Measurements from ENCODE around the gene RHBG. TPM values are rescaled to one million over a fixed set of nuclear protein-coding genes. Genes with fewer than 3 reads are reported as not detected.

Gene RHBG
- total RNA-seq, 1 donor from 2014 or later = not detected

GRCh38 chr1:156391701-156392100 lies 22.7 kb downstream of the RHBG start:
- Mint-ChIP-seq H3K27me3 (ENCODE audit: low read depth) (peaks cover 37% of the 10 kb centered on the region), H3K4me3 (ENCODE audit: low read depth) (no peak overlapping the region), H3K36me3 (ENCODE audit: low read depth) (no peaks in the 10 kb centered on the region), H3K27ac (no peak overlapping the region), H3K9me3 (no peaks in the 10 kb centered on the region), H3K4me1 (ENCODE audit: low read depth) (no peaks in the 10 kb centered on the region)
- intact Hi-C loops (cut with micrococcal nuclease) = no loop called here
- DNase-seq (ENCODE audit: low spot score) = no peak

GRCh38 chr1:156392452-156392853 lies 23.4 kb downstream of the RHBG start:
- Mint-ChIP-seq H3K27me3 (ENCODE audit: low read depth) (peaks cover 30% of the 10 kb centered on the region), H3K27ac (no peak overlapping the region), H3K36me3 (ENCODE audit: low read depth) (no peaks in the 10 kb centered on the region), H3K4me3 (ENCODE audit: low read depth) (no peak overlapping the region), H3K4me1 (ENCODE audit: low read depth) (no peaks in the 10 kb centered on the region), H3K9me3 (no peaks in the 10 kb centered on the region)
- DNase-seq (ENCODE audit: low spot score) = no peak
- intact Hi-C loops (cut with micrococcal nuclease) = no loop called here

DNA sequence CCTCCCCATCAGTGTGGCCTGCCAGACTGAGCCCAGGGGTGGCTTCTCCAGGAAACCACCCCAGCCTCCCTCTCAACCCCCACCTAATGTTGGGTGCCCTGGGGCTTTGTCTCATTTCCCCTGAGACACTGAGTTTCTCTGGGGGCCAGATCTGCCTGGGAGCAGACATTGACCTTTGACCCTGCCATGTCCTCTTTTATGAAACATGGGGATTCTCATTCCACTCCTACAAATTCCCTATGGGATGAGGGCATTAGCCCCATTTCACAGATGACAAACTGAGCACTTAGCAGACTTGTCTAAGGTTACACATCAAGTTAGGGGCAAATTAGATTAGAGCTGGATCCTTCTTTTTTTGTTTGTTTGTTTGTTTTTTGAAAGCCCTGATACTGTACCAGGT lies 24.1 kb downstream of the RHBG start:
- peaks cover 25% of the 10 kb centered on the region for H3K27me3 Mint-ChIP-seq (ENCODE audit: low read depth)
- H3K4me3 Mint-ChIP-seq (ENCODE audit: low read depth) = no peak overlapping the region
- no peaks in the 10 kb centered on the region for H3K4me1 Mint-ChIP-seq (ENCODE audit: low read depth)
- DNase-seq (ENCODE audit: low spot score) = no peak
- no peaks in the 10 kb centered on the region for H3K36me3 Mint-ChIP-seq (ENCODE audit: low read depth)
- no peak overlapping the region for H3K27ac Mint-ChIP-seq
- intact Hi-C loops (cut with micrococcal nuclease) = no loop called here
- H3K9me3 Mint-ChIP-seq = no peaks in the 10 kb centered on the region

DNA sequence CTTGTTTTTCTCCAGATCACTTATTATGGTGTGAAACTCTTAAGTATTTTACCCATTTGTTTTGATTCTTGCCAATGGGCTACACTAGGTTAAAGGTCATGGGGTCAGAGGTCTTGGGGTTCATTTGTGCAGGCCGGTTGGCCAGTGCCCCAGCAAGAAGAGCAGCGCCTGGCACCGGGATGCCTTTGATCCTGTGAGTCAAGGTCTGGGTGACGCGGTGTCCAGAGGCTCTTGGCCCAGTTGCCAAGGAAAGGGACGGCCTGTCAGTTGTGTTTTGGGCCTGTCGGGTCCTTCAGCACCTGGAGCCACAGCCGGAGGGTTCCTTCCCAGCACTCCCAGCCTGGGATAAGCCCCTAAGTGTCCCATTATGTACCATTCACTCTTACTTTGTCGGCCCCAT lies 25.1 kb downstream of the RHBG start:
- Mint-ChIP-seq H3K4me1 (ENCODE audit: low read depth) (no peaks in the 10 kb centered on the region), H3K27me3 (ENCODE audit: low read depth) (peaks cover 20% of the 10 kb centered on the region), H3K9me3 (no peaks in the 10 kb centered on the region), H3K27ac (no peak overlapping the region), H3K4me3 (ENCODE audit: low read depth) (no peak overlapping the region), H3K36me3 (ENCODE audit: low read depth) (no peaks in the 10 kb centered on the region)
- intact Hi-C loops (cut with micrococcal nuclease) = no loop called here
- no peak for DNase-seq (ENCODE audit: low spot score)

- intact Hi-C loops (cut with micrococcal nuclease) = no loop called here
- Mint-ChIP-seq H3K36me3 (ENCODE audit: low read depth) (no peaks in the 10 kb centered on the region), H3K27me3 (ENCODE audit: low read depth) (peaks cover 16% of the 10 kb centered on the region), H3K9me3 (no peaks in the 10 kb centered on the region), H3K27ac (no peak overlapping the region), H3K4me3 (ENCODE audit: low read depth) (no peak overlapping the region), H3K4me1 (ENCODE audit: low read depth) (no peaks in the 10 kb centered on the region)
- DNase-seq (ENCODE audit: low spot score) = no peak
Measured at GRCh38 chr1:156394835-156395461, 25.9 kb downstream of the RHBG start.

- H3K9me3 Mint-ChIP-seq = no peaks in the 10 kb centered on the region
- no peak overlapping the region for H3K27ac Mint-ChIP-seq
- intact Hi-C loops (cut with micrococcal nuclease) = no loop called here
- no peak for DNase-seq (ENCODE audit: low spot score)
- no peaks in the 10 kb centered on the region for H3K36me3 Mint-ChIP-seq (ENCODE audit: low read depth)
- no peak overlapping the region for H3K4me3 Mint-ChIP-seq (ENCODE audit: low read depth)
- H3K4me1 Mint-ChIP-seq (ENCODE audit: low read depth) = no peaks in the 10 kb centered on the region
- H3K27me3 Mint-ChIP-seq (ENCODE audit: low read depth) = peaks cover 18% of the 10 kb centered on the region
Measured at GRCh38 chr1:156399355-156400125, 30.5 kb downstream of the RHBG start.

- intact Hi-C loops (cut with micrococcal nuclease) = no loop called here
- Mint-ChIP-seq H3K36me3 (ENCODE audit: low read depth) (no peaks in the 10 kb centered on the region), H3K27ac (no peak overlapping the region), H3K4me3 (ENCODE audit: low read depth) (no peak overlapping the region), H3K4me1 (ENCODE audit: low read depth) (no peaks in the 10 kb centered on the region), H3K9me3 (no peaks in the 10 kb centered on the region), H3K27me3 (ENCODE audit: low read depth) (peaks cover 14% of the 10 kb centered on the region)
- no peak for DNase-seq (ENCODE audit: low spot score)
Measured at GRCh38 chr1:156400191-156400935, 31.4 kb downstream of the RHBG start.

- no peaks in the 10 kb centered on the region for H3K36me3 Mint-ChIP-seq (ENCODE audit: low read depth)
Measured at GRCh38 chr1:156401041-156401574, 32.1 kb downstream of the RHBG start.

DNA sequence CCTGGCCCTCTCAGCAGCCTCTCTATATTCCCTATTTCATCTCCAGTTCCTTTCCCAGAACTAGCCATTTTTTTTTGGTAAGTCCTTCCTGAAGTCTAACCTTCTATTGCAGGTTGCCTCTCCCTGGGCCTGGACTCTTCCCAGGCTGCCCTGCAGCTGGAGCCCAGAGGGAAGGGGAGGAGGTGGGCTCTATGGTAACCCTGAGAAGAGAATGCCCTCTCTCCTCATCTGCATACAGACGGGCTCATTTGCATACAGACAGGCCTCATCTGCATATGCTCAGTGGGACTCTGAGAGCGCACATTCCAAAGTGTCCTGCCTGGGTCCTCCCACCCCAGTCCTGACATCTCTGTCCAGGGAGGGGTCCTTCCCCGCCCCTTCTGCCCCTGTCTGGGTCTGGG lies 32.7 kb downstream of the RHBG start:
- Mint-ChIP-seq H3K4me1 (ENCODE audit: low read depth) (no peaks in the 10 kb centered on the region), H3K9me3 (no peaks in the 10 kb centered on the region), H3K36me3 (ENCODE audit: low read depth) (no peaks in the 10 kb centered on the region), H3K27me3 (ENCODE audit: low read depth) (peaks cover 22% of the 10 kb centered on the region), H3K27ac (no peak overlapping the region), H3K4me3 (ENCODE audit: low read depth) (no peak overlapping the region)
- DNase-seq (ENCODE audit: low spot score) = no peak
- intact Hi-C loops (cut with micrococcal nuclease) = no loop called here

More at GRCh38 chr1:156401041-156401574, 32.1 kb downstream of the RHBG start:
- Mint-ChIP-seq H3K4me3 (ENCODE audit: low read depth) (no peak overlapping the region), H3K9me3 (no peaks in the 10 kb centered on the region), H3K27me3 (ENCODE audit: low read depth) (peaks cover 19% of the 10 kb centered on the region), H3K4me1 (ENCODE audit: low read depth) (no peaks in the 10 kb centered on the region), H3K27ac (no peak overlapping the region)
- no peak for DNase-seq (ENCODE audit: low spot score)
- intact Hi-C loops (cut with micrococcal nuclease) = no loop called here

DNA sequence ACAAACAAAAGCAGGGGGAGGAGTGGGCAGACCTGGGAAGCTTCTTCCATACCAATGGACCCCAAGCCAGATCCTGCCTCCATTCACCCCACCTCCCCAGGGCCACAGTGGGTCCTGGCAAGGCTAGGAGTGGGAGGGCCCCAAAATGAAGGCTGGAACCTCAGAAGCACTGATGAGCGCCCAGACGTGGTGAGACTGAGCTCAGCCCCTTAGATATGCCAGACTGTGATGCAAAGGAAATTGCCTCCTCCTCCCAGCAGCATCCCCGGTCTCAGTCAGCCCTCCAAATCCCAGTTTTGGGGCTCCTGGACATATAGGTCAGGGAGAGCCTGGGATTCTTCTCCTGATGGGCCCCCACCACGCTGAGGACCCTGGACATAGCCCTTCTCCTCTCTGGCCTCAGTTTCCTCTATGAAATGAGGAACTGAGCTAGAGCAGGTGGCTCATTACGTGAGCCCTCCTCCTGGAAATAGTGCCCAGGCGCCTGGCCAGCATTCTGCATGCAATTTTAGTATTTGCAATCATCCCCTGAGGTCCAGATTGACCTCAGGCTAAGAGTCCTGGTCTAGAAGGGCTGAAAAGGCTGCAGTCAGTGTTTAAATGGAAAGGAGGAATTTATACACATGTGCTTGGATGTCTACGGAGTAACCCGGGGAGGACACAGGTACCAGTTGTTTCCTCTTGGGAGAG lies 33.5 kb downstream of the RHBG start:
- intact Hi-C loops (cut with micrococcal nuclease) = no loop called here
- no peak for DNase-seq (ENCODE audit: low spot score)
- H3K36me3 Mint-ChIP-seq (ENCODE audit: low read depth) = no peaks in the 10 kb centered on the region
- H3K4me3 Mint-ChIP-seq (ENCODE audit: low read depth) = no peak overlapping the region
- H3K27me3 Mint-ChIP-seq (ENCODE audit: low read depth) = peaks cover 21% of the 10 kb centered on the region
- no peaks in the 10 kb centered on the region for H3K9me3 Mint-ChIP-seq
- no peaks in the 10 kb centered on the region for H3K4me1 Mint-ChIP-seq (ENCODE audit: low read depth)
- no peak overlapping the region for H3K27ac Mint-ChIP-seq

DNA sequence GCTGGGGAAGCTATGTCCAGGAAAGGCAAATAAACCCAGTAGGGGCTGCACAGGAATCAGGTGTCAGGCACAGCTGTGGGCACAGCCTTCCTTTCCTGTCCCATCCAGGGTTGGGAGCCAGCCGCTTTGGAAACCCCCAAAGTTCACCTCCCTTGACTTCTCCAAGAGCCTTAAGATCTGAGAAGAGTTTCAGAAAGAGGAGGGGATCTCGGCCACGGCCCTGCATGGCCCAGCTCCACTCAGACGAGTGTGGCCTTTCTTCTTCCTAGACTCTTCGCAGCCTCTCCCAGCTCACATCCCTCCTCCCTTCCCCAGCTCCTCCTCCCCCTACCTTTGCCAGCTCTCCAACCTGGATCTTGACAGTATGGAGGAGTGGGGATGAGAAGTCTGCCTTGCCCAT lies 36.7 kb downstream of the RHBG start:
- Mint-ChIP-seq H3K36me3 (ENCODE audit: low read depth) (no peaks in the 10 kb centered on the region), H3K27ac (no peak overlapping the region), H3K9me3 (no peaks in the 10 kb centered on the region), H3K4me1 (ENCODE audit: low read depth) (no peaks in the 10 kb centered on the region), H3K27me3 (ENCODE audit: low read depth) (peaks cover 34% of the 10 kb centered on the region), H3K4me3 (ENCODE audit: low read depth) (no peak overlapping the region)
- intact Hi-C loops (cut with micrococcal nuclease) = no loop called here
- DNase-seq (ENCODE audit: low spot score) = no peak

- H3K27me3 Mint-ChIP-seq (ENCODE audit: low read depth) = peaks cover 38% of the 10 kb centered on the region
- no peak overlapping the region for H3K4me3 Mint-ChIP-seq (ENCODE audit: low read depth)
- H3K4me1 Mint-ChIP-seq (ENCODE audit: low read depth) = no peaks in the 10 kb centered on the region
- no peaks in the 10 kb centered on the region for H3K36me3 Mint-ChIP-seq (ENCODE audit: low read depth)
- no peaks in the 10 kb centered on the region for H3K9me3 Mint-ChIP-seq
- intact Hi-C loops (cut with micrococcal nuclease) = no loop called here
- no peak overlapping the region for H3K27ac Mint-ChIP-seq
- no peak for DNase-seq (ENCODE audit: low spot score)
Measured at GRCh38 chr1:156406251-156406650, 37.2 kb downstream of the RHBG start.

Measured in activated T-helper 2 cell treated with anti-CD3 and anti-CD28 coated beads, Interferon-gamma antibody, Interleukin-2, Interleukin-4, amounts not matched to agents 10 μg/mL and 5 μg/mL and 100 μg/mL, durations not matched to agents 14 hours and 24 hours and 36 hours (primary cell).